Natural killer cell (primary cell): ENCODE data around the gene FUT2. TPM values are rescaled to one million over a fixed set of nuclear protein-coding genes. Genes with fewer than 3 reads are reported as not detected.

Experiments used
- ATAC-seq, 3 donors: fragments of 150-1000 bp in 2 of 3; fragments of 200-7000 bp in 1 of 3; cut with Tn5 transposase; 1 replicate in 1 of 3; 2 replicates in 2 of 3; pipeline ENCODE4 v1.10.0; 2021; ENCODE audit warnings: mild to moderate bottlenecking in 2 of 3, moderate library complexity in 2 of 3
- DNase-seq, 2 donors: peaks; one replicate each; pipeline versions ENCODE4 v3.0.0 to v3.0.0-alpha.2; 2013 to 2021; ENCODE audit warnings: mixed read lengths in 1 of 2
- H3K27ac ChIP-seq: one replicate; pipeline ENCODE4 v1.5.1; 2013; ENCODE audit warnings: mild to moderate bottlenecking, low read length
- H3K27me3 ChIP-seq: one replicate; pipeline ENCODE4 v1.6.1; 2013; ENCODE audit warnings: low read length; ENCODE audit not compliant: control insufficient read depth, insufficient read depth
- H3K36me3 ChIP-seq: one replicate; pipeline ENCODE4 v1.6.1; 2013; ENCODE audit warnings: low read length; ENCODE audit not compliant: control insufficient read depth, insufficient read depth
- H3K4me1 ChIP-seq: one replicate; pipeline ENCODE4 v1.6.1; 2013; ENCODE audit warnings: low read length; ENCODE audit not compliant: control insufficient read depth, insufficient read depth
- H3K4me3 ChIP-seq: one replicate; pipeline ENCODE4 v1.5.1; 2013; ENCODE audit warnings: low read length
- H3K9me3 ChIP-seq: one replicate; pipeline ENCODE4 v1.6.1; 2013; ENCODE audit warnings: low read length; ENCODE audit not compliant: control insufficient read depth, insufficient read depth
- H3K27ac Mint-ChIP-seq, 2 donors: one replicate each; pipeline ENCODE4 v1.8.0; 2022; ENCODE audit warnings: mild to moderate bottlenecking in 2 of 2, mixed read lengths in 2 of 2, moderate library complexity in 1 of 2
- H3K27me3 Mint-ChIP-seq, 2 donors: one replicate each; pipeline ENCODE4 v1.8.0; 2022; ENCODE audit warnings: low read depth in 2 of 2, mixed read lengths in 2 of 2
- H3K36me3 Mint-ChIP-seq: one replicate; pipeline ENCODE4 v1.8.0; 2022; ENCODE audit warnings: mixed read lengths
- H3K4me1 Mint-ChIP-seq, 2 donors: one replicate each; pipeline ENCODE4 v1.8.0; 2022; ENCODE audit warnings: mixed read lengths in 2 of 2
- H3K4me3 Mint-ChIP-seq: one replicate; pipeline ENCODE4 v1.8.0; 2022; ENCODE audit warnings: mild to moderate bottlenecking, moderate library complexity, mixed read lengths
- H3K9me3 Mint-ChIP-seq, 2 donors: one replicate each; pipeline ENCODE4 v1.8.0; 2022; ENCODE audit warnings: mixed read lengths in 2 of 2
- CTCF ChIP-seq: fragments of 200-600 bp; IDR thresholded peaks from one replicate; pipeline ENCODE4 v1.8.0; 2022; ENCODE audit warnings: antibody characterized with exemption
- WGBS: methylation state at CpG from one replicate; pipeline ENCODE4 v1.1.7; 2013; ENCODE audit warnings: missing lambda C conversion rate; ENCODE audit not compliant: insufficient coverage; 5-methylcytosine and 5-hydroxymethylcytosine counted together
- intact Hi-C: fragments of 100-400 bp; cut with micrococcal nuclease; formaldehyde crosslinking; loops from one replicate; pipeline ENCODE4 v1.14.2; 2022
- total RNA-seq, 4 donors: library from RNA; stranded (reverse); fragments of 120-200 nt in 1 of 4; gene quantifications; one replicate each; pipeline versions ENCODE4 v1.2.3 to v1.2.4, GENCODE V29; 2013 to 2022

Gene FUT2
- total RNA-seq, 3 donors from 2014 or later (not counting 1 experiment from before 2014, with no cell fraction given), result not detected

- intact Hi-C loops, result loop anchor here (1.0 kb wide), 1 partner anchor 24 kb away; no protein-coding TSS in a partner anchor
- Histone ChIP-seq H3K4me3 (peak overlapping the region; percentile 78), H3K27ac (peak overlapping the region; percentile 91), H3K36me3 (no peaks in the 10 kb centered on the region), H3K4me1 (peaks cover 21% of the 10 kb centered on the region), H3K27me3 (no peaks in the 10 kb centered on the region), H3K9me3 (no peaks in the 10 kb centered on the region)
- peak overlapping the region; percentile 58 to 68 for H3K27ac Mint-ChIP-seq
- TF ChIP-seq CTCF, result no peak
- ATAC-seq (peak; percentile 90 to 96 (median 91)), DNase-seq (peak; percentile 97 to 98)
- no peaks in the 10 kb centered on the region for H3K27me3 Mint-ChIP-seq
- WGBS, result under 1% methylated on average over 67 of the region's 67 CpGs
- peak overlapping the region; percentile 83 for H3K4me3 Mint-ChIP-seq
- peaks cover 0 to 25% of the 10 kb centered on the region in 2 donors for H3K4me1 Mint-ChIP-seq
- no peaks in the 10 kb centered on the region for H3K9me3 Mint-ChIP-seq
- no peaks in the 10 kb centered on the region for H3K36me3 Mint-ChIP-seq
Observed at GRCh38 chr19:48713864-48714755, 18.3 kb downstream of the FUT2 start.

DNA sequence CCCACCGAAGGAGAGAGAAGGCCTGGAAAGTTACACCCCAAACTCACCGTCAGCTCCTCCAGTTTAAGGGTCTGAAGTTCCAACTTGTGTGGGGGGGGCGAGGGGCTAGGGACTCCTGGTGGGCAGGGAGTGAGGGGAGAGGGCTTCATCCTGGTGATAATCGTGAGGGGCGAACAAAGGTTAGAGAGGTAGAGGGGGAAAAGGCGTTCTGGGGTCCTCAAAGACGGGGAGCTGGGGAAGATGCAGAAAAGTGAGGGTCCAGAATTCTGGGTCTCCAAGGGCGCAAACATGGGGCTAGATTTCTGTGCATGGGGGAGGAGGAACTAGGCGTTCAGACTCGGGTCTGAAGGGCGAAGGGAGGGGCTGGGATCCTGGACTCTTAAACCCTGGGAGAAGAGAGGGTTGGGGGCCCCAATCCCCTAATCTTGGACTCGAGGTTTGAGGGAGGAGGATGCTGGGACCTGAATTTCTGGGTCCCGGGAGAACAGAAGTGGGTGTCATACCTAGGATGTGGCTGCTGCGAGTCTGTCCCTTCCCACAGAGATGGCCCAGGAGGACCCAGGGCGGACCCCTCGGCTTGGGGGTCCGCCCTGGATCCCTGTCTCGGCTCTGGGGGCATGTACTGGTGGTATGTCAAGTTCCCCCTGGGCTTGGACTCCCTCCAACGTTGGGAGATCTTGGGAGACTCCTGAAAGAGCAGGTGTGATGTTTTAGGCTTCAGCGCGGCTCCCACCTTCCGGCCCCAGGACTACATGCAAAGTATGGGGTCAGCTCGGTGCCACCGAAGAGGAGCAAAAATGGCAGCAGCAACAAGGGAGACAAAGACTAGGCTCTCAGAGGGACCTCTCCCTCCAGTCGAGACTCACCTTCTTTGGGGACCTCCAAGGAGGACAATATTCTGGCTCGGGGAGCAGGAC, 19.2 kb downstream of the FUT2 start:
- H3K9me3 ChIP-seq, result no peaks in the 10 kb centered on the region
- H3K4me1 ChIP-seq, result peaks cover 21% of the 10 kb centered on the region
- 67% methylated on average over 26 of the region's 26 CpGs for WGBS
- peak overlapping the region; percentile 91 for H3K27ac ChIP-seq
- Mint-ChIP-seq H3K4me1 (peaks cover 0 to 25% of the 10 kb centered on the region in 2 donors), H3K27ac (peak overlapping the region; percentile 58 to 68), H3K36me3 (no peaks in the 10 kb centered on the region), H3K4me3 (peak overlapping the region; percentile 83), H3K27me3 (no peaks in the 10 kb centered on the region), H3K9me3 (no peaks in the 10 kb centered on the region)
- no peak for TF ChIP-seq CTCF
- H3K36me3 ChIP-seq, result no peaks in the 10 kb centered on the region
- intact Hi-C loops, result loop anchor here (1.0 kb wide), 1 partner anchor 23 kb away; no protein-coding TSS in a partner anchor
- no peaks in the 10 kb centered on the region for H3K27me3 ChIP-seq
- no peak for DNase-seq
- peak overlapping the region; percentile 76 for H3K4me3 ChIP-seq
- no peak for ATAC-seq

DNA sequence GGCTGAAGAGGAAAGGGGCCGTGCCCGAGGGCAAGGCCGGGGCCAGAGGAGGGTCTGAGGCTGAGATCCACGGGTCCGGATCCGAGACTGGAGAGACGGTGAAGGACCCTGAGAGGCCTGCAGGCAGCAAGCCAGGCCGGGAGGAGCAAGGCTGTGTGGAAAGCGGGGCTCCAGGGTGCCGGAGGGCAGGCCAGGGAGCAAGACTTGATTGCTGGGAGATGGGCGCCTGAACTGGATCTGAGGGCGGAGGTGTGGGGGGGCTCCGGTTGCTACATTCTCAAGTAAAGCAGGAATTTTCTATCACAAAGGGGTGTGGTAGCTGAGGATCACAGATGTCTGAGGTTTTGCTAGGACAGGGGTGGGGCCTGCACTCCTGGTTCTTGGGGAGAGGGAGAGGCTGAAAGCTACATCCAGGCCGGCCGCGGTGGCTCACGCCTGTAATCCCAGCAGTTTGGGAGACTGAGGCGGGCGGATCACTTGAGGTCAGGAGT, 20.0 kb downstream of the FUT2 start:
- Mint-ChIP-seq H3K36me3 (no peaks in the 10 kb centered on the region), H3K4me3 (no peak overlapping the region), H3K27ac (no peak overlapping the region), H3K27me3 (no peaks in the 10 kb centered on the region), H3K4me1 (peaks cover 3 to 29% of the 10 kb centered on the region in 2 donors), H3K9me3 (no peaks in the 10 kb centered on the region)
- 94% methylated on average over 19 of the region's 19 CpGs for WGBS
- DNase-seq (no peak), ATAC-seq (no peak)
- Histone ChIP-seq H3K36me3 (no peaks in the 10 kb centered on the region), H3K4me3 (no peak overlapping the region), H3K9me3 (no peaks in the 10 kb centered on the region), H3K27me3 (no peaks in the 10 kb centered on the region), H3K27ac (no peak overlapping the region), H3K4me1 (peaks cover 27% of the 10 kb centered on the region)
- TF ChIP-seq CTCF, result no peak
- intact Hi-C loops, result no loop called here
